ENCODE data around the gene CAMK1D.

CAMK1D gene

GRCh38 chr10:12513775-12514673, 164.7 kb downstream of the CAMK1D start:
- DNase-seq (ENCODE audit: low read depth) = no peak

GRCh38 chr10:12518024-12518423, 168.7 kb downstream of the CAMK1D start:
- DNase-seq (ENCODE audit: low read depth) = no peak
- no peak overlapping the region for H3K4me3 ChIP-seq (ENCODE audit: low read depth, low read length)
- TF ChIP-seq, protein P1, sequence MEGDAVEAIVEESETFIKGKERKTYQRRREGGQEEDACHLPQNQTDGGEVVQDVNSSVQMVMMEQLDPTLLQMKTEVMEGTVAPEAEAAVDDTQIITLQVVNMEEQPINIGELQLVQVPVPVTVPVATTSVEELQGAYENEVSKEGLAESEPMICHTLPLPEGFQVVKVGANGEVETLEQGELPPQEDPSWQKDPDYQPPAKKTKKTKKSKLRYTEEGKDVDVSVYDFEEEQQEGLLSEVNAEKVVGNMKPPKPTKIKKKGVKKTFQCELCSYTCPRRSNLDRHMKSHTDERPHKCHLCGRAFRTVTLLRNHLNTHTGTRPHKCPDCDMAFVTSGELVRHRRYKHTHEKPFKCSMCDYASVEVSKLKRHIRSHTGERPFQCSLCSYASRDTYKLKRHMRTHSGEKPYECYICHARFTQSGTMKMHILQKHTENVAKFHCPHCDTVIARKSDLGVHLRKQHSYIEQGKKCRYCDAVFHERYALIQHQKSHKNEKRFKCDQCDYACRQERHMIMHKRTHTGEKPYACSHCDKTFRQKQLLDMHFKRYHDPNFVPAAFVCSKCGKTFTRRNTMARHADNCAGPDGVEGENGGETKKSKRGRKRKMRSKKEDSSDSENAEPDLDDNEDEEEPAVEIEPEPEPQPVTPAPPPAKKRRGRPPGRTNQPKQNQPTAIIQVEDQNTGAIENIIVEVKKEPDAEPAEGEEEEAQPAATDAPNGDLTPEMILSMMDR (IDR thresholded peaks at IDR 0.05; ENCODE audit: insufficient read depth, low read depth, low read length, missing control alignments) = no peak

More at GRCh38 chr10:12513775-12514673, 164.7 kb downstream of the CAMK1D start:
- TF ChIP-seq, protein P1 (IDR thresholded peaks at IDR 0.05; ENCODE audit: insufficient read depth, low read depth, low read length, missing control alignments) = no peak
- H3K4me3 ChIP-seq (ENCODE audit: low read depth, low read length) = no peak overlapping the region

- H3K4me3 ChIP-seq (ENCODE audit: low read depth, low read length) = no peak overlapping the region
- TF ChIP-seq, protein P1 (IDR thresholded peaks at IDR 0.05; ENCODE audit: insufficient read depth, low read depth, low read length, missing control alignments) = no peak
- no peak for DNase-seq (ENCODE audit: low read depth)
Measured at GRCh38 chr10:12521423-12521822, 172.1 kb downstream of the CAMK1D start.

DNA sequence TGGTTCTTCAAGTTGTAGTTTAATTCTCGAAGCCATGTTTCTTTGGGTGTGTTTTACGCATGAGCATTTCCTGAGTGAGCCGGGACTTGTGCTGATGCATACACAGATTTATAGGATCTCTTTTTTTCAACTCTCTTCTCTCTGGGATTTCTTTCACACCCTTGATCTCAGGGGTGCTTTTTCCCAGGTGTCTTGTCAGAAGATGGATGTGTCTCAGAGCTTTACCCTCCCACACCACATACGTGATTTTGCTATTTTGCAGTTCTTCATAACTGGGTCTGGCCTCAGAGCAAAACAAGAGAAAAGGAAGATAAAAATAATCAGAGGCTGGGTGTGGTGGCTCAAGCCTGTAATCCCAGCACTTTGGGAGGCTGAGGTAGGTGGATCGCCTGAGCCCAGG, 177.0 kb downstream of the CAMK1D start:
- TF ChIP-seq, protein P1 (IDR thresholded peaks at IDR 0.05; ENCODE audit: insufficient read depth, low read depth, low read length, missing control alignments) = no peak
- no peak overlapping the region for H3K4me3 ChIP-seq (ENCODE audit: low read depth, low read length)
- DNase-seq (ENCODE audit: low read depth) = no peak

DNA sequence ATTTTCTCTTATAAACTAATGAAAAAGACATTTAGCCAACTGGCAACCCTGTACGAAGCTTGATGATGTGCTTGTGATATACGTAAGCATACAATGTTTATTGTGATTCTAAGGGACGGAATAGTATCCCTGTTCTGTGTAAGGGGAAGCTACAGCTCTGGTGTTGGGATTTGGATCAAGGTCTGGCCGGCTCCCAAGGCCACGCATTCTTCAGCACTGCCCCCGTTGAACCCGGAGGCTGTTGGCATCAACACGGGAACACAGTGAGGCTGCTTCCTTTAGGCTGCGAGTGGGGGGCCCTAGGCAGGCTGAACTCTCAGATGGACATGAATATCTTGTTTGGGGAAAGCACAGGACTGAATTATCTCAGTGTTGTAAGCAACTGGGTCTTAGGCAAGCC, 180.6 kb downstream of the CAMK1D start:
- no peak overlapping the region for H3K4me3 ChIP-seq (ENCODE audit: low read depth, low read length)
- TF ChIP-seq, protein P1 (IDR thresholded peaks at IDR 0.05; ENCODE audit: insufficient read depth, low read depth, low read length, missing control alignments) = no peak
- no peak for DNase-seq (ENCODE audit: low read depth)

- TF ChIP-seq, protein P1 (IDR thresholded peaks at IDR 0.05; ENCODE audit: insufficient read depth, low read depth, low read length, missing control alignments) = no peak
- H3K4me3 ChIP-seq (ENCODE audit: low read depth, low read length) = no peak overlapping the region
- DNase-seq (ENCODE audit: low read depth) = no peak
Measured at GRCh38 chr10:12531305-12532220, 182.2 kb downstream of the CAMK1D start.
